Stimulated activated CD8-positive, alpha-beta memory T cell treated with anti-CD3 and anti-CD28 coated beads, Interleukin-15, amount 100 ng/mL, for 24 hours (primary cell): Measurements from ENCODE around the gene SH2D6.
"Not testable (repeated sequence)": the region's sequence is repeated elsewhere in the genome, so short reads cannot be mapped to it uniquely, and the experiment has no call there.

Source experiments
- DNase-seq: peaks from one replicate; pipeline ENCODE4 v3.0.0-alpha.2; 2020; ENCODE audit warnings: low read depth

Gene SH2D6

DNA sequence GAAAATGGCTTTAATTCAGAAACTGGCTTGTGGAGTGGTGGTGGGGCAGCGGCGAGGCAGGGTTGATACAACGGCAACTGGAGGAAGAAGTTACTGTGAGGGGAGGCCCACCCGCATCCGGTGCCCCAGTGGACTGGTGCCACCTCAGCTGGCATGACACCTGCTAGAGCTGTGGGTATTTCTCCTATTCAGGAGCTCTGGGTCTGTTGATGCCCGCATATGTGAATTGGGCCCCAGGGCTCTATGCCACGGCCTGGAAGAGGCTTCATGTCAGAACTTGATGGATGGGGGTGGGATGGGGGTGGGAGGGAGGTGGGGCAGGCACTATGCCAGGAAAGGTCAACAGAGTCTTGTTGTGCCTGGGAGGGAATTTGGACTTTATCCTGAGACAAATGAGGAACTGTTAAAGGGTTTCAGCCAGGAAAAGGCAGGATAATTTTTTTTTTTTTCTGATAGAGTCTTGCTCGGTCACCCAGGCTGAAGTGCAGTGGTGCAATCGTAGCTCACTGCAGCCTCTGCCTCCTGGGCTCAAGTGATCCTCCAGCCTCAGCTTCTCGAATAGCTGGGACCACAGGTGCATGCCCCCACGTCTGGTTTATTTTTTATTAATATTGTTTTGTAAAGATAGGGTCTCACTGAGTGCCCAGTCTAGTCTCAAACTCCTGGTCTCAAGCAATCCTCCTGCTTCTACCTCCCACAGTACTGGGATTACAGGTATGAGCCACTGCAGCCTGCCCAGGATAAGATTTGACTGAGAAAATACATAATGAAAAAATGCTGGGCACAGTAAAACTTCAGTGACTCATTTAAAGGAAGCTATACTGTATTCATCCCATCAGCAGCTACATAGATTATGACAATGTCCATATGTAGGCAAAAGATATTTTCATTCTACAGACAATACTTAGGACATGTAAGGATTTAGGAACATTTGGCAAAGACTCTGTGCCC is 52.6 kb downstream of the SH2D6 start:
- DNase-seq: no peak

DNA sequence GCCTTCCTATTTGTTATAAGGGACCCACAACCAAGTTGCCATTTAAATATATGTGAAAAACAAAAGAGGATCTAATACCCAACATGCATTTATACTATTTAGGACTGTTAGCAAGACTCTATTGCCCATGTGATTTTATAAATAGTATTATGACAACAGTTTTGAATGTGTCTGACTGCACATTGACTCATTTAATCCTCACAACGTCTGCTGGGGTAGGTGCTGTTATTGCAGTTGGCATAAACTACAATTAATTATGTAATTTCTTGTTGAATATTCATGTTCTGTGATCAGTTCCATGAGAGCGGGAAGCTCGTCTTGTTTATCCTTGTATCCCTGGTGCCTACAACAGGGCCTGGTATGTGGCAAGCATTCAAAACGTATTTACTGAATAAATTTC is 53.7 kb downstream of the SH2D6 start:
- DNase-seq: no peak

DNA sequence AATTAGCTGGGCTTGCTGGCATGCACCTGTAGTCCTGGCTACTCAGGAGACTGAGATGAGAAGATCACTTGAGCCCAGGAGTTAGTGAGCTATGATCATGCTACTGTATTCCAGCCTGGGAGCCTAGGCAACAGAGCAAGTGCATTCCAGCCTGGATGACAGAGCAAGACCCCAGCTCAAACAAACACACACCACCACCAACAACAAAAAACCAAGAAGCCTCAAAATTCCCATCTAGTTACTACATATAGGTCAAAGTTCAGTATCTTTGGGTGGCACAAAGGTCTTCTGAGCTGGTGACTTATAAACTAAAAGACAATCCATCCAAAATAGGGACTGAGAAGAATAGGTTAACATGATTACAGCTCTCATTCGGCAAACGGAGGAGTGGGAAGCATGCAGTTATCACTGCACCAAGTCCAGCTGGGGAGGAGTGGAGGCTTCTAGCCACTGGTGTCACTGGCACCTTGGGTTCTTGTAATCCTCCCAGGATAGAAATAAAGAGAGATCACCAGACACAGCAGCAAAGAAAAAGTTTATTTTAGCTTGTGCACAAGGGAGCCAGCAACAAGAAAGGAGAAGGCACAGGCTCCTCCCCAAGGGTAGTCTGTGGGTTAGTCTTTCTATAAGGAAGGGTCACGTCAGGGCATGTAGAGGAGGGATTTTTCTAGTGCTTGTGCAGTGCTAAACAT is 57.4 kb downstream of the SH2D6 start:
- DNase-seq: no peak

DNA sequence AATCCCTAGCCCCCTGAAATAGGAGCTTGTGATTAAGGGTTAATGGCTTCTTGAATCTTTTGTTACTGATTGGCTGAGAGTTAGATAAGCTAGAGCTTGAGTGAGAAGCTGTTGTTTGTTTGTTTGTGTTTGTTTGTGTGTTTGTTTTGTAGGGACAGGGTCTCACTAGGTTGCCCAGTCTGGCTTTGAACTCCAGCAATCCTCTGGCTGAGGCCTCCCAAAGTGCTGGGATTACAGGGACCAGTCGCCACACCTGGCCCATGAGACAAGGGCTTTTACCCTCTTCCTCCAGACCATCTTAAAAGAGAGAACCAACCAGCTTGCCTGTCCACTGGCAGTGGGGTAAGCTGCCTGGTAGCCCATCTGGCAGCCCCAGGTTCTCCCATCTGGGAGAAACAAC is 58.1 kb downstream of the SH2D6 start:
- DNase-seq: no peak

DNA sequence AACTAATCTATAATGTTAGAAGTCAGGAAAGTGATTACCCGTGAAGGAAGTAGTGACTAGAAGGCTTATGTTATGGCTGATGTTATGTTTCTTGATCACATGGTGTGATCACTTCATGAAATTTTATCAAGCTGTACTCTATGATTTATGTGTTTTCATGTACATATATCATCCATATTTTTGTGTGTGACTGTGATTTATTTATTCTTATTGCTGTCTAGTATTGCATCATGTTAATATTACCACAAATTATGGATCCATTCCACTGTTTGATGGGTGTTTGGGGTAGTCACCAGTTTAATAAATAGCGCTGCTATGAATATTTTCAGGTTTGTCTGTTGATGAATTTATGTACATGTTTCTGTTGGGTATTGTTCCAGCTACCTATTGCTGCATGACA is 59.4 kb downstream of the SH2D6 start:
- DNase-seq: no peak

DNA sequence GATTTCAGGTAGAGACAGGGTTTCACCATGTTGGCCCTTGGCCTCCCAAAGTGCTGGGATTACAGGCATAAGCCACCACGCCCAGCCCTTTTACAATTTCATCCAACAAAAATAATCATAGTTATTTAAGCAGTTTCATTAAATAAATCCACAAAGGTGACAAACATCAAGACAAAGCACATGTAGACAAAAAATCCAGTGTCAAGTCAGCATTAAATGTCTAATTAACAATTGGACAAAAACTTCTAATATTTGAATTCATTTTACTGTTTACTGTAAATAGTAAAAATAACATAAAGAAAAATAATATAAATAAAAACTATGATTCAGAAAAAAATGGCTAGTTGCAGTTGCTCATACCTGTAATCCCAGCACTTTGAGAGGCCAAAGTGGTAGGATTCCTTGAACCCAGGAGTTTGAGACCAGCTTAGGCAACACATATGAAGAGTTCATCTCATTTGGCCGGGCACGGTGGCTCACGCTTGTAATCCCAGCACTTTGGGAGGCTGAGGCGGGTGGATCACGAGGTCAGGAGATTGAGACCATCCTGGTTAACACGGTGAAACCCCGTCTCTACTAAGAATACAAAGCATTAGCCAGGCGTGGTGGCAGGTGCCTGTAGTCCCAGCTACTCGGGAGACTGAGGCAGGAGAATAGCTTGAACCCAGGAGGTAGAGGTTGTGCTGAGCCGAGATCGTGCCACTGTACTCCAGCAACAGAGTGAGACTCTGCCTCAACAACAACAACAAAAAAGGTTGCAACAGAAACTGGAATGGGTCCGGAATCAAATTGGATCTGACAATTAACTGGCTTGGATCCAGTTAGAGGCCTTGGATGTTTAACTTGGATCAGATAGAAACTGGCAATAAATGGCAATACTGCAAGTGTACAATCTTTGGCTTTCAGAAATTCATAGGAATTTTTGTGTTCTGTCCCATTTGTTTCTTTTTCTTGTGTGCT is 63.6 kb downstream of the SH2D6 start:
- DNase-seq: no peak

DNA sequence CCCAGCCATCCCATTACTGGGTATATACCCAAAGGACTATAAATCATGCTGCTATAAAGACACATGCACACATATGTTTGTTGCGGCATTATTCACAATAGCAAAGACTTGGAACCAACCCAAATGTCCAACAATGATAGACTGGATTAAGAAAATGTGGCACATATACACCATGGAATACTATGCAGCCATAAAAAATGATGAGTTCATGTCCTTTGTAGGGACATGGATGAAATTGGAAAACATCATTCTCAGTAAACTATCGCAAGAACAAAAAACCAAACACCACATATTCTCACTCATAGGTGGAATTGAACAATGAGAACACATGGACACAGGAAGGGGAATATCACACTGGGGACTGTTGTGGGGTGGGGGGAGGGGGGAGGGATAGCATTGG is 66.1 kb downstream of the SH2D6 start:
- DNase-seq: not testable (repeated sequence)

DNA sequence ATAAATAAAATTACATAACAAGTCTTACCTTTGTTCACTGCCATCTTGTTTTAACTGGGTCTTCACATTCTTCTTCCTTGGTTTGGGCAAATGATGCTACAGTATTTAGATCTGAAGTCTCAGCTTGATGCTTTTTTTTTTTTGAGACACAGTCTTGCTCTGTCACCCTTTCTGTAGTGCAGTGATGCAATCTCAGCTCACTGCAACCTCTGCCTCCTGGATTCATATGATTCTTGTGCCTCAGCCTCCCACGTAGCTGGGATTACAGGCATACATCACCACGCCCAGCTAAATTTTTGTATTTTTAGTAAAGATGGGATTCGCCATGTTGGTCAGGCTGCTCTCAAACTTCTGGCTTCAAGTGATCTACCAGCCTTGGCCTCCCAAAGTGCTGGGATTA is 67.3 kb downstream of the SH2D6 start:
- DNase-seq: no peak
